ENCODE data around the gene FOXO6. TPM values are rescaled to one million over a fixed set of nuclear protein-coding genes. Genes with fewer than 3 reads are reported as not detected.

FOXO6 gene
- total and polyA plus RNA-seq, 9 of the 15 experiments (the other 6 are each of a cell fraction or from before 2014, with no cell fraction given): 0.04 to 0.31 (median 0.12) TPM; not detected in 5

- Histone ChIP-seq H3K4me2 (ENCODE audit: insufficient read depth, low read length) (no peak overlapping the region), H3K4me1 (replicated peaks in 1 of 2; ENCODE audit: control insufficient read depth in 2 of 2, insufficient read depth in 2 of 2, low read length in 2 of 2) (peaks cover 4 to 33% of the 10 kb centered on the region in 2 experiments; a peak in 4 of 5 replicates), H3K36me3 (ENCODE audit: control insufficient read depth, insufficient read depth, low read length) (no peaks in the 10 kb centered on the region), H3K9me1 (ENCODE audit: control insufficient read depth, insufficient read depth, low read length) (no peaks in the 10 kb centered on the region), H4K20me1 (replicated peaks; ENCODE audit: control insufficient read depth, insufficient read depth, low read length) (peaks cover 16% of the 10 kb centered on the region), H3K9ac (ENCODE audit: insufficient read depth in 1 of 2, low read depth in 2 of 2, low read length in 2 of 2) (no peak overlapping the region), H2AFZ (ENCODE audit: low read depth, low read length) (no peak overlapping the region), H3K9me3 (replicated peaks; ENCODE audit: control insufficient read depth, insufficient read depth, low read depth, low read length) (no peaks in the 10 kb centered on the region), H3K4me3 (no peak overlapping the region), H3K27me3 (ENCODE audit: control insufficient read depth in 2 of 2, insufficient read depth in 2 of 2, low read length in 2 of 2) (peaks cover 11 to 53% of the 10 kb centered on the region in 2 experiments), H3K27ac (ENCODE audit: extremely low read depth, low read depth, low read length) (no peak overlapping the region), H3K79me2 (ENCODE audit: control insufficient read depth, insufficient read depth, low read length) (no peaks in the 10 kb centered on the region)
- intact Hi-C loops (cut with micrococcal nuclease): no loop called here
- no peak for DNase-seq (ENCODE audit: extremely low read depth in 1 of 4, low spot score in 3 of 4)
- in situ Hi-C loops (cut with MboI): no loop called here
- CTCF ChIA-PET (ENCODE audit: low intra/inter-chr PET ratio): no interaction called here
- BruUV-seq (replicated peaks): no TSS peak
- no peak for ATAC-seq
- no peak for FAIRE-seq
- POLR2A ChIA-PET: interaction anchor here (0.6 kb wide), 1 partner anchor 1326 kb away, joined by 3 read pairs; no protein-coding TSS in a partner anchor
- TF ChIP-seq MAX (CRISPR knock-in tag; IDR thresholded peaks at IDR 0.05) (no peak), JUND (IDR thresholded peaks at IDR 0.05; ENCODE audit: borderline replicate concordance, low read depth, low read length) (no peak), JUND (tag; IDR thresholded peaks at IDR 0.05; ENCODE audit: borderline replicate concordance, low read depth, low read length) (no peak), LEF1 (IDR thresholded peaks at IDR 0.05) (no peak), ETV6 (IDR thresholded peaks at IDR 0.05; ENCODE audit: borderline replicate concordance in 1 of 2, low read depth in 2 of 2, low read length in 1 of 2) (no peak), ETV6 (CRISPR knock-in tag; IDR thresholded peaks at IDR 0.05; ENCODE audit: borderline replicate concordance) (no peak), XRCC3 (IDR thresholded peaks at IDR 0.05) (no peak), TRIM28 (IDR thresholded peaks at IDR 0.05) (no peak), FOXA3 (CRISPR knock-in tag; conservative IDR thresholded peaks at IDR 0.05 in 1 of 2, IDR thresholded peaks at IDR 0.05 in 1 of 2) (no peak), IRF2 (CRISPR knock-in tag; IDR thresholded peaks at IDR 0.05) (no peak), TEAD2 (tag; IDR thresholded peaks at IDR 0.05) (no peak), FOXM1 (IDR thresholded peaks at IDR 0.05; ENCODE audit: low read depth) (no peak), FOXM1 (CRISPR knock-in tag; IDR thresholded peaks at IDR 0.05; ENCODE audit: low read depth) (no peak), CREM (IDR thresholded peaks at IDR 0.05; ENCODE audit: low read depth) (no peak), RBM39 (optimal IDR thresholded peaks at IDR 0.05; ENCODE audit: low read depth, low read length) (no peak), ETS1 (conservative IDR thresholded peaks at IDR 0.05; ENCODE audit: control insufficient read depth, low read depth, low read length) (no peak), RB1 (IDR thresholded peaks at IDR 0.05; ENCODE audit: low read depth) (no peak)
Measured at GRCh38 chr1:41365320-41365633, 4.0 kb downstream of the FOXO6 start.

All from K562 (cell line).